HG03060 (cell line): ENCODE data around the gene SUPT20H.

Experiments used
- ATAC-seq: cut with Tn5 transposase; IDR thresholded peaks from one replicate; pipeline ENCODE4 v1.9.1; 2021; ENCODE audit warnings: low read depth, moderate number of reproducible peaks; ENCODE audit not compliant: unreplicated experiment

SUPT20H gene

DNA sequence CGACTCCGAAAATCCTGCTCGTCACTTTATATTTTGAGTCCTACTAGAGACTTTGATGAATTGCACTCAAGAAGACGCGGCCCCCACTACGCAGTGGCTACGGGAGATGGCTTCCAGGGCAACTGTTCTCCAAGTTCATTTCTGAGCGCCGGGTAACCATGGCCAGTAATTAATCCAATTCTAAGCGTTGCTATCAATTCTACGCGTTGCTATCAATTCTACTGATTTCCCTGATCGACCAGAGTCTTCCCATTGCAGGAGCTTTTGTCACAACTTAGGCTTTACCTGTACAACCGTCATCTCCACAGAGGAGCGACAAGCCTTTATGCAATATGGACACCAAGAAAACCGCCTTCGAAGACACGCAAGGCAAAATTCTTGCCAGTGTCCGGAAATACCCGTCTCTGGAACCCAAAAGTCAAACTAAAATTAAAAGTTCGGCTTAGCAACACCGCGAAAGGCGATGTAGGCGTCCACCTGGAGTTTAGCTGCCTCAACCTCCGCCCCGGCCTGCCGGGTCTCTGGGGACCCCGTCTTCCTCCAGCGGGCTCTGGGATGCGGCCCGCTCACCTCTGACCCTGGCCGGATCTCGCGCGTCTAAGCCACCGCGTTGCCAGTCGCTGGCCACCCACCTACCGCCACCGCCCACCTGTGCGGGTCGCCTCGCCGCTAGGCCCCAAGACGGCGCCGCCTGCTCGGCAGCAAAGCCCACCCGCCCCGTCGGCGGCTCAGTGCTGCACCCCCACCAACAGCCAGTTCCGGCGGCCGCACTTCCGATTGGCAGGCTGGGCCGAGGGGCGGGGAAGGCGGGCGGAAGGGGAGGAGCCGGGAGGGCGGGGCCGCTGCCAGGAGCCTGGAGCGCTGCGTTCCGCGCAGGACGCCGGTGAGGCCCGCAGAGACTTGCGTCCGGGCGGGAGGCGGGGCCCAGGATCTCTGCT is at the start of gene SUPT20H:
SUPT20H (minus strand) TSS at position 779 of the 938 bp plus-strand sequence. CDS start 8,198 bp downstream, outside the sequence.
- ATAC-seq, result peak; percentile 87

- ATAC-seq, result no peak
These were observed 49.7 kb upstream of the SUPT20H start for GRCh38 chr13:37109051-37109678.

DNA sequence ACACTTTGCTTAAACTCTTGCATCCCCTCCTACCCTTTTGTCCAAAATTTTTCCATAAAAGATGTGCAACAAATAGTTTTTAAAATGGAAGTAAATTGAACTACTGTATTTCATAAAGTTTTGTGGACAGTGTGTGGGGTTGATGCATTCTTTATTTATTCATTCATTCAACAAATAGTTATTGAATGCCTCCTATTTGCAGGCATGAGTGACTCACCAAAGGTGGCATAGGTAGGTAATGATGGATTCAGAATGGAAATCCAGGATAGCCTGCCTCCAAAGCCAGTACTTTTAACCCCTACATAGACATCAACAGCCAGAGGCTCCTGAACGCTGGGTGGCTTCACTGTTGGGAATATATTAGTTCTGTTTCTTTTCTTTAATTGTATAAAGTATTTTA is 48.4 kb upstream of the SUPT20H start:
- no peak for ATAC-seq

DNA sequence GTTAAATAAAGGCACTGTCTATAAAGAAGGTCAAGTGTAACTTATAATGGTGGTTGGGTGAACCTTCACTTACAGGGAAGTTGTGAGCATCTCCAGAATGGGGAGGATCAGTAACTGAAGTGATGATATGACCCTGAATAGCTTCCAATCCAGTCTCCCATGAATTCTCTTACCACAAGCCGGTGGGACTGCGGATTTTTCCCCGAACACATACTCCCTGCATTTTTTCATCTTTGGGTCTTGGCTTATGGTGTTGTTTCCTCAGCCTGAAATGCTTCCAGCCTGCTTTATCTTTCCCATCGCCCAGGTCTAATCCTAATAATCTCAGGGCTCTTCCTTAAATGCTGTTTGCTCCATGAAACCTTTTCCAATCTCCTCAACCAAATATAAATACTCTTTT is 48.0 kb upstream of the SUPT20H start:
- no peak for ATAC-seq

DNA sequence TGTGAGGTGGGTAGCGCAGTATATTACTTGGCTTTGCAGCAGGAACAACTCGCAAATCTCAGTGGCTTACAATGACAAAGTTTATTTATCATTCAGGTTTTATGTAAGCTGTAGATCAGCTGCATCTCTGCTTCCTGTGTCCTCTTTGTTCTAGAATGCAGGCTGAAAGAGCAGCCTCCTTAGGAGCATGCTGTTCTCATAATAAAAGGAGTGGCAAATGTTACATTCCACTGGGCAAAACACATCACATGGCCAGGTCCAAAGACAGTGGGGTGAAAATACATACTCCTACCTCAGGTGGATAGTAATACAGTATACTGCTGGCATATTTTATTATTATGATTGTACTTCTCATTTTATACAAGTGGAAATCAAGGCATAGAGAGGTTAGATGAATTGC is 47.2 kb upstream of the SUPT20H start:
- no peak for ATAC-seq

DNA sequence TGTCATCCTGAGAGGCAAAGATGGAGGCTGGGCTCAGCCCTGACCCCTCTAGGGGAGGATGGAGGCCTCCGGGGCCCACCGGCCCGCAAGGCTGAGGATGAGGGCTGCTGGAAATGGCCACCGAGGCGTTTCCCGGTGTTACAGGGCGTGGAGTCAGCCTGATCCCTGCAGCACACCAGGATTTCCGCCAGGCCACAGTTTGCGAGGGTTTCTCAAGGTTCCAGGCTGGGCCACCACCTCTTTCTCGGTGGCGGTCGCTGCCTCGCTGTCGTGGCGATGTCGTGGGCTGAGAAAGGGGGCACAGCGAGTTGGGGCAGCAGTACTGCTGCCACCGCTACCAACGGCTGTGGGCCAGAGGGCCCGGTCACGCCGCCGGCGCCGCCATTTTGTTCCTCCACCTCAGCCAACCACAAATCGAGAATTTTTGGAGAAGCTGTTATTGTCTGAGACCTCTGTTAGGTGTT is 45.8 kb upstream of the SUPT20H start, which contains the start of gene CSNK1A1L:
CSNK1A1L (minus strand) TSS at position 414 of the 464 bp plus-strand sequence; CDS start at position 6, 408 bp downstream.
- no peak for ATAC-seq

GRCh38 chr13:37102896-37103295 is 43.4 kb upstream of the SUPT20H start:
- ATAC-seq, result no peak

GRCh38 chr13:37101201-37101600 is 41.7 kb upstream of the SUPT20H start:
- ATAC-seq, result no peak

DNA sequence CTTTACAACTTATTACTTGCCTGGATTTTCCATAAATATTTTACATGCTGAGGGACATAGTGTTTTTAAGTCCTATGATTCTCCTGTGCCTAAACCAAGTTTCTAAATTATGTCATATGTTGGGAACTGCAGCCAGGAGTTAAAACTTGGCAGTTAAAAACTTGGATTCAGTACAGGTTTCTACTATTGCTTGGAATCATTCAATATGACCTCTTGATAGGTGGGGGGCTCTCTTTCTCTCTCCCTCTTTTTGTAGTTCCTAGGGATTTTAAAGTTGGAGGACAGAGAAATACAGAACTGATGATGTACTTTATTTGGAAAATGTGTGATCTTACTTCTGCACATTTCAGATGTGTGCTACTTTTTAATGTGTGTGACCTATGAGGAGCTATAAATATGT is 41.2 kb upstream of the SUPT20H start:
- ATAC-seq, result no peak

GRCh38 chr13:37097076-37097475 is 37.6 kb upstream of the SUPT20H start:
- no peak for ATAC-seq

DNA sequence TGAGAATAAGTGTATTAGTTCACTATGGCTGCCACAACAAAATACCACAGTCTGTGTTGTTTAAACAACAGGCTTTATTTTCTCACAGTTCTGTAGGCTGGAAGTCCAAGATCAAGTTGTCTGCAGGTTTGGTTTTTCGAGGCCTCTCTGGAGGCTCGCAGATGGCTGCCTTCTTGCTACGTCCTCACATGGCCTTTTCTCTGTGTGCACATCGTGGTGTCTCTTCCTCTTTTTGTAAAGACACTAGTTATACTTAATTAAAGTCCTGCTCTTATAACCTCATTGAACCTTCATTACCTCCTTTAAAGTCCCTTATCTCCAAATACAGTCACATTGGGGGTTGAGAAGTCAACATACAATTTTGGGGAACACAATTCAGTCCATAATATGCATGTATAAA is 35.4 kb upstream of the SUPT20H start:
- ATAC-seq, result no peak

DNA sequence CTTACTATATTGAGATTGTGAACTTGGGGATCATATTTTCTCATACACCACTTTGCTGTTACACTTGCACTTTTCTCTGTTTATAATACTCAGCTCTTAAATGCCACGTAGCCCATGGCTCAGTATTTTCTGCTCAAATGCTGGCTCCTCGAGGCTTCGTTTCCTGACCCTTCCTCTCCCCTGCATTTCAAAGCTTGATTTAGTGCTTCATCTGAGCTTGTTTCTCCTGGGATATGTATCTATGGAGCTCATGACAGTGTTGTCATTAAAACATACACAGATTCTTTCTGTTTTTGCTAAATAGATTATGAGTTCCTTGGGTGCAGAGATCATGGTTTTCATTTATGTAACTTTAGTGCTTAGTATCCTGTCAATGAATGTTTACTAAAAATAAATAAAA is 34.6 kb upstream of the SUPT20H start:
- ATAC-seq, result no peak

GRCh38 chr13:37091835-37092234 is 32.3 kb upstream of the SUPT20H start:
- no peak for ATAC-seq

- ATAC-seq, result no peak
These were observed 31.4 kb upstream of the SUPT20H start for GRCh38 chr13:37090912-37091311.

DNA sequence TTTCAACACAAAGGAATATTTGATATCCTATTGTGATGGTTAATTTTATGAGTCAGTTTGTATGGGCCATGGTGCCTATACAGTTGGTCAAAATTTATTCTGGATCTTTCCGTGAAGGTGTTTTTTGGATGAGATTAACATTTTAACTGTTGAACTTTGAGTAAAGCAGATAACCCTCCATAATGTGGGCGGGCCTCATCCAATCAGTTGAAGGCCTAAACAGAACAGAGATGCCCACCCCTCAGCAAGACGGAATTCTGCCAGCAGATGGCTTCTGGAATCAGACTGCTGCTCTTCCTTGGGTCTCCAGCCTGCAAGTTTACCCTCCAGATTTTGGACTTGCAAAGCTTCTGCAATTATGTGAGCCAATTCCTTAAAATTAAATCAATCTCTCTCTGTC is 30.0 kb upstream of the SUPT20H start:
- ATAC-seq, result no peak

GRCh38 chr13:37087486-37087885 is 28.0 kb upstream of the SUPT20H start:
- no peak for ATAC-seq

- ATAC-seq, result no peak
These were observed 26.1 kb upstream of the SUPT20H start for GRCh38 chr13:37085606-37086005.

DNA sequence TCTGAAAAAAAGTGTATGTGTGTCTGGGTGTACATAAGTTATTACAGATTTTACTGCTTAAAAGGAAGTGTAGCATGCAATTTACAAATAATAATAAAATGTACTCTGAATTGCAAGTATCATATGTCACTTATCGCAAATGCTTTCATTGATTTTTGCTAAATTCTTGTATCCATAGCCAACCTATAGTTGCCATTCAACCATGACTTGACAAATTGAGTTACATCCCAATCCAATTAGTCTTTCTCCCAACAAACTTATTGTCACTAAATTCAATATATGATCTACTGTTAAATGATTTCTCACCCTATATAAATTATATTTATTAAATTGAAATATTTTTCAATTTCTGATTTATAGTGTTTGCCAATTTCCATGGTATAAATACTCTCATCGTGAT is 17.3 kb upstream of the SUPT20H start:
- ATAC-seq, result no peak

DNA sequence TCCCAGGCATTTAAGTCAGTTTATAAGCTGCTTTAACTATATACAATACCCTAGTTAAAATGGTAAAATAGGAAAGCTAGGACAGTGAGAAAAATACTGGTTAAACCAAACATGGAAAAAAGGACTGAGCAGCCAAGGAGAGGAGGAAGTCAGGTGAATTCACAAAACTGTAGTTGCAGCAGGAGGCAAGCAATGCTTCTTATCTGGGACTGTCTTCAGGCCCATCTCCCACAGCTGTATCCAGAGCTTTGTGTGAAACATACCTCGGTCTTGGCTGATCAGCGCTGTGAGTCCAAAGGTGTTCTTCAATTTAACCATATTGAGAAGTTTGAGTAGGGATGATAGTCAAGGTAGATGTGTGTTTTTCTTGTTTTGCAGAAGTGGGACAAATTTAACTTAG is 15.7 kb upstream of the SUPT20H start:
- ATAC-seq, result no peak

GRCh38 chr13:37074703-37075102 is 15.2 kb upstream of the SUPT20H start:
- ATAC-seq, result no peak

DNA sequence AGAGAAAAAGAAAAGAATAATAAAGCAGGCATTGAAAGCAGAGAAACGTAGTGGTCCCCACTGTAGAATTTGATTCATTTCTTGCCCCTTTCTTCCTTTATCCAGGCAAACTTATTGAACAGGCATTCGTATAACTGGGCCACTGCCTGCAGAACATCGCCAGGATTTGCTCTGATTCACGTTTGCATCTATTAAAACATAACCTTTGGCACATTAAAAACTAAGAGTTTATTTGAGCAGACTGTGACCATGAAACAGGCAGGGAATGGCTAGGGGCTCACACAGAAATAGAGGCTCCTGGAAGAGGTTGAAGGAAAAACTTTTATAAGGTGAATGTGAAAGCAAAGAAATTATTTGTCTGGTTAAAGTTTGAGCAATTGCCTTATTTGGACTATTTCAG is 12.5 kb upstream of the SUPT20H start:
- ATAC-seq, result no peak

- ATAC-seq, result no peak
These were observed 11.5 kb upstream of the SUPT20H start for GRCh38 chr13:37070956-37071355.
